Fibroblast of skin of scalp (primary cell): Measurements from ENCODE around the gene TRIM52.
"Not testable (repeated sequence)": the region's sequence is repeated elsewhere in the genome, so short reads cannot be mapped to it uniquely, and the experiment has no call there.

Experiments
- DNase-seq: peaks from one replicate; pipeline ENCODE4 v3.0.0-alpha.2; 2013

Gene TRIM52

DNA sequence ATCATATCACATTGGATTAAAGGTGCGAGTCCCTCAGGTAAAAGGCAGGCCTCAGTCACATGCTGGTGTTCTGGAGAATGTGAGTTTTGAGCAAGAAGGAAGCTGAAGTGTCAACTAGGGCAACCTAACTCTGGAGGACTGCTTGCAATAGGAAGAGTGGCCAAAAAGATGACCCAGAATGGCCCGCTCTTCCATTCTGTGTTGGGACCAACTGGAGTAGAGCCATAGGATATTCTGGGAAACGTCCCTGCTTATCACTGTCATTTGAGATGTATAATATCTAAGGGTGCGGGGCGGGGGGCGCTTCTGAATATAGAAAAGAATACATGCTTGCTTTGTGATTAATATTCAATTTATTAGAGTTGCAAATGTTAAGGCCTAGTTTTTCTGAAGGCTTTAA is 48.9 kb downstream of the TRIM52 start:
- DNase-seq = no peak

DNA sequence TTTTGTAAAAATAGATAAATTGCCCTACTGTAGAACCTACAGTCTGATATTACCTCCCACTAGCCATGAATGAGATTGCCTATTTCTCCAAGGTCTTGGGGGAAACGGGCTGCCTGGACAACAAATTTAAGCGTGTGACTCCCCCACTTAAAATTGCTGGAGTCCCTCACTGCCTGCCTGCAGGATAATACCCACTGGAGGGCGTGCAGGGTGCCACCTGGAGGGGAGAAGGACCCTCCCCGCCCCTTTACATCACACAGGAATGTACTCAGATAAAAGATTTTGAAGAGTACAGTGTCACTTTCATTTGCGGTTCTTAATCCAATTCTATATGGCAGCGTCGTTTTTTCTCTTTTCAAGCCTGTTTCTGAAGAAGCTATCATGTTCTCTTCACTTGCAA is 49.7 kb downstream of the TRIM52 start:
- DNase-seq = no peak

DNA sequence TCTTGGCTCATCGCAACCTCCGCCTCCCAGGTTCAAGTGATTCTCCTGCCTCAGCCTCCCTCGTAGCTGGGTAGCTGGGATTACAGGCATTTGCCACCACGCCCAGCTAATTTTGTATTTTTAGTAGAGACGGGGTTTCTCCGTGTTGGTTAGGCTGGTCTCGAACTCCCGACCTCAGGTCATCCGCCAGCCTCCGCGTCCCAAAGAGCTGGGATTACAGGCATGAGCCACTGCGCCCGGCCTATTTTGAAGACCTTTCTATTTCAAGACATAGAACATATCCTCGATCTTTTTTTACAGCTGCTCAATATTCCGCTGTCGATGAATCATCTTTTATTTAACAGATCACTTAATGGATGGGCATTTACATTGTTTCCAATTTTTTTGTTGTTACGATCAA is 50.2 kb downstream of the TRIM52 start:
- not testable (repeated sequence) for DNase-seq

DNA sequence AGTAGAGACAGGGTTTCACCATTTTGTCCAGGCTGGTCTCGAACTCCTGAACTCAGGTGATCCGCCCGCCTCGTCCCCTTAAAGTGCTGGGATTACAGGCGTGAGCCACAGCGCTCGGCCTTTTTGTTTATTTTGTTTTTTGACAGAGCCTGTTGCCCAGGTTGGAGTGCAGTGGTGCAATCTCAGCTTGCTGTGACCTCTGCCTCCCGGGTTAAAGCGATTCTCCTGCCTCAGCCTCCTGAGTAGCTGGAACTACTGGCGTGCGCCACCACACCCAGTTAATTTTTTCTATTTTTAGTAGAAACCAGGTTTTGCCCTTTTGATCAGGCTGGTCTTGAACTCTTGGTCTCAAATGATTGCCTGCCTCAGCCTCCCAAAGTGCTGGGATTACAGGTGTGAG is 50.8 kb downstream of the TRIM52 start:
- DNase-seq = not testable (repeated sequence)

GRCh38 chr5:181209006-181209405 is 51.9 kb downstream of the TRIM52 start:
- DNase-seq = not testable (repeated sequence)

DNA sequence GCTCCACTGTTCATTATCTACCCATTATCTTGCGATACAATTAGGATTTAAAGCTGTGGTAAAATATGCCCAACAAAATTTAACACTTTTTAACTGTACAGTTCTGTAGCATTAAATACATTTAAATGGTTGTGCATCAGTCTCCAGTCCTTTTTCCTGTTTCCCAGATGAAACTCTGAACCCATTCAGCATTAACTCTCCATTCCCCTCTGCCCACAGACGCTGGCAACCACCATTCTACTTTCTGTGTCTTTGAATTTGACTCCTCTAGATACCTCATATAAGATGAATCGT is 53.0 kb downstream of the TRIM52 start:
- no peak for DNase-seq

DNA sequence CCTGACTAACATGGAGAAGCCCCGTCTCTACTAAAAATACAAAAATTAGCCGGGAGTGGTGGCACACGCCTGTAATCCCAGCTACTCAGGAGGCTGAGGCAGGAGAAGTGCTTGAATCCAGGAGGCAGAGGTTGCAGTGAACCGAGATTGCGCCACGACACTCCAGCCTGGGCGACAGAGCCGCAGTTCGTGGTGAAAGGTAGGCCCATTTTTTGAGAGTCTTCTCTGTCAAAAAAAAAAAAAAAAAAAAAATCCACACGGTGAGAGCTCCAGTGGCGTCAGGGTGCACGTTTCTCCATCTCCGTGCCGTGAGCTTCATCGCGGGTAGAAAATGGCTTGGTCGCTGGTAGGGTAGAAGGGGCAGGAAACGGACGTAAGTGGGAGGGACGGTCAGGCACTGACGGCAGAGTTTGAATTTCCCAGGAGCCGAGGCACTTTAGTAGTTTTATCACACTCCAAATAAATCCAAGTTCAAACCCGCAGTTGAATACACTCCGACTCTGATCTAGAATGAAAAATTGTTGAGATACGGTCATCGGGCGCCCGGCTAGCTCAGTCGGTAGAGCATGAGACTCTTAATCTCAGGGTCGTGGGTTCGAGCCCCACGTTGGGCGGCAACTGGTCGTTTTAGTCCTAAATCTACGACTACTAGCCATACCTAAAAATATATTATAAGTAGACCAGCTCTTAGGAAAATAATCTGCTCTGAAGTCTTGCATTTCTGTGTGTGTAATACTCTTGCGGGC is 53.6 kb downstream of the TRIM52 start:
- DNase-seq = peak; percentile 95

- DNase-seq = no peak
These were observed 54.9 kb downstream of the TRIM52 start for GRCh38 chr5:181205761-181206649.
